Measurements from ENCODE around the gene NT5C1A. TPM values are rescaled to one million over a fixed set of nuclear protein-coding genes. Genes with fewer than 3 reads are reported as not detected.
A peak's percentile ranks its signal among the peaks of the same experiment; 100 is the strongest.

The NT5C1A gene
- total RNA-seq, 1 donor from 2014 or later = 0.49 TPM

DNA sequence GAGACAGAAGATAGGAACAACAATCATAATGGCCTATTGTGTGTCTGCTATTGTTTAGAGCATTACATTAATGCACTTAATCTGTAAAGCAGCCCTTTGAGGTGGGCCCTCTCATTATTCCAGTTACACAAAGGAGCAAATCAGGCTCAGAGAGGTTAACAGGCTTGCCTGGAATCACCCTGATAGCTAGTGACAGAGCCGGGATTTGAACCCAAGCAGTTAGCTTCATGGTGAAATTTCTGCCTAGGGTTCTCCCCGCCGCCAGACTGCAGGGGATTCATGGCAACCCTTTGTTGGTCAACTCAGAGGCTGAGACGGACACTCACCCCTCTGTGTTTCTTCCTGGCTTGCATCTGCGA lies 39.6 kb downstream of the NT5C1A start:
- H3K36me3 ChIP-seq = peaks cover 25% of the 10 kb centered on the region
- H3K9me3 ChIP-seq = no peaks in the 10 kb centered on the region
- peak overlapping the region; percentile 51 for H3K27ac ChIP-seq
- H3K4me1 ChIP-seq = no peaks in the 10 kb centered on the region
- peak overlapping the region; percentile 16 for H3K4me3 ChIP-seq
- TF ChIP-seq, protein P1, sequence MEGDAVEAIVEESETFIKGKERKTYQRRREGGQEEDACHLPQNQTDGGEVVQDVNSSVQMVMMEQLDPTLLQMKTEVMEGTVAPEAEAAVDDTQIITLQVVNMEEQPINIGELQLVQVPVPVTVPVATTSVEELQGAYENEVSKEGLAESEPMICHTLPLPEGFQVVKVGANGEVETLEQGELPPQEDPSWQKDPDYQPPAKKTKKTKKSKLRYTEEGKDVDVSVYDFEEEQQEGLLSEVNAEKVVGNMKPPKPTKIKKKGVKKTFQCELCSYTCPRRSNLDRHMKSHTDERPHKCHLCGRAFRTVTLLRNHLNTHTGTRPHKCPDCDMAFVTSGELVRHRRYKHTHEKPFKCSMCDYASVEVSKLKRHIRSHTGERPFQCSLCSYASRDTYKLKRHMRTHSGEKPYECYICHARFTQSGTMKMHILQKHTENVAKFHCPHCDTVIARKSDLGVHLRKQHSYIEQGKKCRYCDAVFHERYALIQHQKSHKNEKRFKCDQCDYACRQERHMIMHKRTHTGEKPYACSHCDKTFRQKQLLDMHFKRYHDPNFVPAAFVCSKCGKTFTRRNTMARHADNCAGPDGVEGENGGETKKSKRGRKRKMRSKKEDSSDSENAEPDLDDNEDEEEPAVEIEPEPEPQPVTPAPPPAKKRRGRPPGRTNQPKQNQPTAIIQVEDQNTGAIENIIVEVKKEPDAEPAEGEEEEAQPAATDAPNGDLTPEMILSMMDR (IDR thresholded peaks at IDR 0.05) = no peak
- ATAC-seq (no peak), DNase-seq (no peak)
- H3K27me3 ChIP-seq = no peaks in the 10 kb centered on the region
- intact Hi-C loops (cut with DNase I) = no loop called here

DNA sequence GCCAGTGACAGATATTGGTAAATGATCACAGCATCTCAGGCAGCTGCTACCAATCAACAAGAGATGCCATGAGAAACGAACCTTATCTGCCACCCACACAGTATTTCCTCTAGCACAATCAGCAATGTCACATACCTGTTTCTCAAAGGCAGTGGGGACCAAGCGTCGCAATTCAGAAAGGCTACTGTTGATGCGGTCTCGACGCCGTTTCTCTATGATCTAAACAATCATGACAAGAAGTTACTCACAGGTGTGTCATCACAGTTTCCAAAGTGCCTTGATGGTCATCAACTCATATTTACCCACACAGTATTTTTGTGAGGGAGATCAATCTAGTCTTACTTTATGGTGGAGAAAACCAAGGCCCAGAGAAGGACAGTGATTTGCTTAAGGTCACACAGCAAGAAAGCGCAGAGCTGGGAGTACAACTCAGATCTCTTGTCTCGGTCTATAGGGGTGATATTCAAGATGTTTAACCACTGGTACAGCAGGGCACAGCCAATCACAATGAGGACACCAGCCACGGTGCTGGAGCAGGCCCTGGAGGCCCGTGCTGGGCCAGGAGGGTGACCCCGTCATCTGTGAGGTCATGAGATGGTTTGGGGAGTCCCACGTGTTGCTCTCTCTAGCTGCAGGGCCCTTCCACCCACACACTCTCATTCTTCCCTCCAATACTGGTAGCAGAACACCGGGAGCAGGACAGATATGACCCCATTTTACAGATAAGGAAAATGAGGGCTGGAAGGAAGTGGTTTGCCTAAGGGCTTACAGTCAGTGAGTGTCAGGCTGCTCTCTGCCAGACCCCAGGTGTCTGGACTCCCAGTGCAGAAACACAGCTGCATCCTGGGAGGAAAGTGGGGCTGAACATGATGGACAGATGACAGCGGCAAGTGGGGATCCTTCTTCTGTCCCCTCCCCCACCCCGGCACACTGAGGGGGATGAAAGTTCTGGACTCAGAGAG lies 40.3 kb downstream of the NT5C1A start:
- H3K27ac ChIP-seq = peak overlapping the region; percentile 51
- no peaks in the 10 kb centered on the region for H3K9me3 ChIP-seq
- TF ChIP-seq, protein P1 (IDR thresholded peaks at IDR 0.05) = no peak
- ATAC-seq (no peak), DNase-seq (no peak)
- no peaks in the 10 kb centered on the region for H3K4me1 ChIP-seq
- intact Hi-C loops (cut with DNase I) = no loop called here
- H3K4me3 ChIP-seq = peak overlapping the region; percentile 16
- peaks cover 25% of the 10 kb centered on the region for H3K36me3 ChIP-seq
- no peaks in the 10 kb centered on the region for H3K27me3 ChIP-seq

DNA sequence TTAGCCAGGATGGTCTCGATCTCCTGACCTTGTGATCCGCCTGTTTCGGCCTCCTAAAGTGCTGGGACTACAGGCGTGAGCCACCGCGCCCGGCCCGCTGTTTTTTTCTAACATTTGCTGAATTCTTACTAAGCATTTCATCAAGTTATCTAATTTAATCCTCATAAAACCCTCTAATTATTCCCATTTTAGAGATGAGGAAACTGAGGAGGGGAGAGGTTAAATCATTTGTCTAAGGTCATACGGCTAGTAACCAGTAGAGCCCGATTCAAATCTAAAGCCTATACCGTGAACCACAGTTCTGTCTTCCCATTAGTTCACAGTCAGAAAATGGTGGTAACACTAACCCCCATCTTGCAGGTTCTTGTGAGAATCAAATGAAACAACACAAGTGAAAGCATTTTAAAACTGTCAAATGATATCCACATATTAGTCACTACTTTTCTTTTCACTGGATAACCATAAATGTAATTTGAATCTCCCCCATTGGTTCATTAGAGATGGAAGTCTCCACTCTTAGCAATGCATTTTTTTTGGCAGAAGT lies 43.0 kb downstream of the NT5C1A start:
- Histone ChIP-seq H3K27me3 (no peaks in the 10 kb centered on the region), H3K36me3 (peaks cover 25% of the 10 kb centered on the region), H3K9me3 (no peaks in the 10 kb centered on the region), H3K4me3 (no peak overlapping the region), H3K4me1 (peaks cover 9% of the 10 kb centered on the region), H3K27ac (no peak overlapping the region)
- no peak for DNase-seq
- intact Hi-C loops (cut with DNase I) = no loop called here
- TF ChIP-seq, protein P1 (IDR thresholded peaks at IDR 0.05) = no peak
- no peak for ATAC-seq

DNA sequence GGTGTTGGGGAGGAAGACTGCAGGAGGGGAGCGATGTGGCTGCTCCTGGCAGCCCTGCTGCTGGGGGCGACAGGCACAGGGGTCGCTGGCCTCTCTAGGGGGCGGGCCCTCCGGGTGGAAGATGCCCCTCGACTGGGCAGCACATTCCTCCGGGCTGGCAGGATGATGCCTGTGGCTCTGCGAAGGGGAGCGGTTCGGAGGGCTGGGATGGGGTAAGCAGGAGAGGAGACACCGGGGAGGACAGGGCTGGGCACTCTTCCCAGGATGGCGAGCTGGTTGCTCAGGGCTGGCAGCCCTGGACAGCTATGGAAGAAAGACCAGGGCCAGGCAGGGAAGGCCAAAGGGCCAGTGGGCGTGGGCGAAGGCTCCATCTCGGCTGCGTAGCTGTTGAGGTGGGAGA lies 45.3 kb downstream of the NT5C1A start:
- ATAC-seq = no peak
- no peak for DNase-seq
- H3K27me3 ChIP-seq = no peaks in the 10 kb centered on the region
- H3K4me3 ChIP-seq = no peak overlapping the region
- intact Hi-C loops (cut with DNase I) = no loop called here
- TF ChIP-seq, protein P1 (IDR thresholded peaks at IDR 0.05) = no peak
- peaks cover 15% of the 10 kb centered on the region for H3K4me1 ChIP-seq
- peak overlapping the region; percentile 72 for H3K27ac ChIP-seq
- no peaks in the 10 kb centered on the region for H3K9me3 ChIP-seq
- H3K36me3 ChIP-seq = peaks cover 25% of the 10 kb centered on the region

DNA sequence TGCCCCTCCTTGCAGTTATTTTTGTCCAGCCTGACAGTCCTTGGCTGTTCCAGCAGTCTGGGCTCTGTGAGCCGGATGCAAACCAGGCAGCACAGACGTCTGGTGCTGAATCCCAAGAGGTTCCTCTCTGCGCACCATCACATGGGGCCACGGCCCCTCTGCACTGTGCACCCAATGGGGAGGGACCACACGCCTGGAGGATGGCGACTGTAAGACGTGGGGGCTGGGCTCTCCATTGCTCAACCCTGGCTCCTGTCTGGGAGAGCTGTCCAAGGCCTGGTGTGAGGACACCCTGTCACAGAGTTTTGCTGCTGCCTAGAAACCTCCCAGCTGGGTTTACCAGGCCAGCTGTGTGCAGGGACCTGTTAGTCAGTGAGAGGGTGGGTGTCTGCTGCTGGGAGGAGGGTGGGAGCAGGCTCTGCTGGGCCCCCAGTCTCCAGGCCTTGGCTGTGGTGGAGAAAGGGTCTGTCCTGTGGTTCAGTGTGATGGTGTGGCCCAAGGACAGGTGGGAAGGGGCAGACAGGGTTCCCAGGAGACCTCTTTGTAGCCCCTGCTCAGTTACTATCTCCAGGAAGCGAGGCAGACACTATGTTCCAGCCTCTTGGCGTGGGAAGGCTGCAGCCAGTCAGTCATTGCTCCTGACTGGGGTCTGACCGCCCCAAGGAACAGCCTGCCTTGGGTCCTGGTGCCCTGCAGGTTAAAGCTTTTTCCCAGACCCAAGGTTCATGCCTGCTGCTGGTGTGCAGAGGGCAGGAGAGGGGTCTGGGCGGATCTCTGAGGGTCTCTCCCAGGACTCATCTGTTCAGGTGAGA lies 46.2 kb downstream of the NT5C1A start:
- H3K4me3 ChIP-seq = no peak overlapping the region
- peak; percentile 80 for ATAC-seq
- intact Hi-C loops (cut with DNase I) = no loop called here
- H3K27me3 ChIP-seq = no peaks in the 10 kb centered on the region
- H3K36me3 ChIP-seq = peaks cover 19% of the 10 kb centered on the region
- H3K9me3 ChIP-seq = no peaks in the 10 kb centered on the region
- peak overlapping the region; percentile 72 for H3K27ac ChIP-seq
- TF ChIP-seq, protein P1 (IDR thresholded peaks at IDR 0.05) = no peak
- peaks cover 15% of the 10 kb centered on the region for H3K4me1 ChIP-seq
- DNase-seq = peak; percentile 73
